CD14-positive monocyte (primary cell): ENCODE data around the gene PTPRO. TPM values are rescaled to one million over a fixed set of nuclear protein-coding genes. Genes with fewer than 3 reads are reported as not detected.

Source experiments
- DNase-seq, 3 donors: peaks; one replicate each; pipeline ENCODE4 v3.0.0-alpha.2; 2011 to 2022
- H2AFZ ChIP-seq: 2 replicates; pipeline ENCODE4 v1.6.0; 2012; ENCODE audit warnings: mild to moderate bottlenecking, low read depth, low read length, inconsistent platforms; ENCODE audit not compliant: insufficient read depth, poor library complexity, severe bottlenecking
- H3K27ac ChIP-seq, 2 donors: 1 replicate in 1 of 2; 2 replicates in 1 of 2; pipeline ENCODE4 v1.5.1; 2012 to 2013; ENCODE audit warnings: low read length in 2 of 2, control low read depth in 1 of 2, inconsistent platforms in 1 of 2, low read depth in 1 of 2, mild to moderate bottlenecking in 1 of 2
- H3K27me3 ChIP-seq, 2 donors: one replicate each; pipeline versions ENCODE4 v1.6.0 to v1.6.1; 2011 to 2013; ENCODE audit warnings: low read length in 2 of 2; ENCODE audit not compliant: control insufficient read depth in 2 of 2, insufficient read depth in 2 of 2
- H3K36me3 ChIP-seq, 2 donors: replicated peaks in 1 of 2; 1 replicate in 1 of 2; 2 replicates in 1 of 2; pipeline versions ENCODE4 v1.5.1 to v1.6.1; 2012 to 2013; ENCODE audit warnings: low read length in 2 of 2, control low read depth in 1 of 2, inconsistent platforms in 1 of 2, mild to moderate bottlenecking in 1 of 2; ENCODE audit not compliant: insufficient read depth in 2 of 2, control insufficient read depth in 1 of 2
- H3K4me1 ChIP-seq, 2 donors: 1 replicate in 1 of 2; 2 replicates in 1 of 2; pipeline versions ENCODE4 v1.5.1 to v1.6.1; 2012 to 2013; ENCODE audit warnings: low read length in 2 of 2, control low read depth in 1 of 2, inconsistent platforms in 1 of 2, mild to moderate bottlenecking in 1 of 2, moderate library complexity in 1 of 2; ENCODE audit not compliant: insufficient read depth in 2 of 2, control insufficient read depth in 1 of 2
- H3K4me2 ChIP-seq: replicated peaks from 2 replicates; pipeline ENCODE3; 2012; ENCODE audit warnings: low read length, moderate library complexity, mild to moderate bottlenecking; ENCODE audit not compliant: poor library complexity, severe bottlenecking; ENCODE audit errors: extremely low read depth
- H3K4me3 ChIP-seq, 3 experiments: fragments of 200-600 bp in 1 of 3; sonication (generic) in 1 of 3; replicated peaks in 1 of 3; 1 replicate in 2 of 3; 2 replicates in 1 of 3; pipeline ENCODE4 v1.5.1; 2011 to 2013; ENCODE audit warnings: low read length in 3 of 3, mild to moderate bottlenecking in 3 of 3, control low read depth in 2 of 3, low read depth in 2 of 3, inconsistent platforms in 1 of 3, moderate library complexity in 1 of 3
- H3K79me2 ChIP-seq: 2 replicates; pipeline ENCODE4 v1.6.0; 2012; ENCODE audit warnings: mild to moderate bottlenecking, control low read depth, inconsistent platforms, low read length, moderate library complexity; ENCODE audit not compliant: insufficient read depth
- H3K9ac ChIP-seq: 2 replicates; pipeline ENCODE4 v1.6.0; 2017; ENCODE audit warnings: low read length, mild to moderate bottlenecking; ENCODE audit not compliant: insufficient read depth, poor library complexity, severe bottlenecking
- H3K9me3 ChIP-seq, 2 donors: replicated peaks in 1 of 2; 1 replicate in 1 of 2; 2 replicates in 1 of 2; pipeline versions ENCODE4 v1.5.1 to v1.6.1; 2012 to 2013; ENCODE audit warnings: low read length in 2 of 2, control low read depth in 1 of 2; ENCODE audit not compliant: control insufficient read depth in 1 of 2, insufficient read depth in 1 of 2
- H4K20me1 ChIP-seq: 2 replicates; pipeline ENCODE4 v1.6.0; 2012; ENCODE audit warnings: mild to moderate bottlenecking, low read length, control low read depth, moderate library complexity; ENCODE audit not compliant: insufficient read depth
- H3K27ac Mint-ChIP-seq, 7 donors: one replicate each; pipeline ENCODE4 v1.8.0; 2020; ENCODE audit warnings: mild to moderate bottlenecking in 7 of 7, mixed read lengths in 7 of 7, moderate library complexity in 6 of 7, inconsistent platforms in 2 of 7
- H3K27me3 Mint-ChIP-seq, 3 donors: one replicate each; pipeline ENCODE4 v1.8.0; 2021 to 2022; ENCODE audit warnings: low read depth in 3 of 3, mild to moderate bottlenecking in 3 of 3, mixed read lengths in 3 of 3, moderate library complexity in 3 of 3, inconsistent platforms in 1 of 3
- H3K36me3 Mint-ChIP-seq, 2 donors: one replicate each; pipeline ENCODE4 v1.8.0; 2020; ENCODE audit warnings: mixed read lengths in 2 of 2, inconsistent platforms in 1 of 2, mild to moderate bottlenecking in 1 of 2
- H3K4me1 Mint-ChIP-seq: one replicate; pipeline ENCODE4 v1.8.0; 2020; ENCODE audit warnings: mild to moderate bottlenecking, mixed read lengths
- H3K4me3 Mint-ChIP-seq, 2 donors: one replicate each; pipeline ENCODE4 v1.8.0; 2020; ENCODE audit warnings: mild to moderate bottlenecking in 2 of 2, mixed read lengths in 2 of 2, moderate library complexity in 1 of 2
- H3K9me3 Mint-ChIP-seq, 7 donors: one replicate each; pipeline ENCODE4 v1.8.0; 2020 to 2022; ENCODE audit warnings: mixed read lengths in 7 of 7, mild to moderate bottlenecking in 6 of 7, moderate library complexity in 6 of 7, inconsistent platforms in 2 of 7
- WGBS: methylation state at CpG from one replicate; pipeline ENCODE4 v1.1.5; 2013; ENCODE audit warnings: missing lambda C conversion rate; ENCODE audit not compliant: insufficient coverage; 5-methylcytosine and 5-hydroxymethylcytosine counted together
- intact Hi-C, 2 donors: fragments of 100-400 bp; cut with micrococcal nuclease; formaldehyde crosslinking; loops; one replicate each; pipeline versions ENCODE4 v1.15.0 to v1.15.1; 2023
- polyA plus RNA-seq, 3 donors: library from polyadenylated mRNA; depleted of rRNA in 1 of 3; unstranded in 2 of 3; stranded (reverse) in 1 of 3; fragments of 300-500 nt in 2 of 3; fragments of >200 nt in 1 of 3; fragmentation: Illumina TruSeq in 2 of 3; gene quantifications; 1 replicate in 2 of 3; 2 replicates in 1 of 3; pipeline ENCODE4 v1.2.3, GENCODE V29; 2012 to 2021
- TF ChIP-seq, protein P1 (sequence below): fragments of 200-600 bp; IDR thresholded peaks from one replicate; pipeline ENCODE4 v1.8.0; 2022; ENCODE audit warnings: antibody characterized with exemption, mild to moderate bottlenecking

PTPRO gene
- polyA plus RNA-seq, 3 donors: 3.1 to 12.0 (median 4.7) TPM

DNA sequence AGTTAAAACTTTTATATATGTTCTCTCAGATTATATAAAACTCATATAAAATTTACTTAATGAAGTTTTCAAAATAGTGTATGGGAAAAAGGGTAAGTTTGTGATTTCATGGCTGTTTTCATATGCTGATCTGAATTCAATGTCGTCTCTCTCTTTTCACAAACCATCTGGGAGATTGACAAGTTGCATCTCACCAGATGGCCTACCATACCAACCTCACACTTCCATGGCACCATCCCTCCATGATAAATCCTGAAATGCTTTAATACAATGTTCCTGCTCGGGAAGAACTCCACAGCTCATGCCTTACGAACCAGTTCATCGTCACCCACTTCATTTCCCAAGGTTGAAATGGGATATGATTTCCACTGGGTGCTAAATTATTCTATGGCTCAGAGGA, 22.3 kb downstream of the PTPRO start:
- H3K9ac ChIP-seq: no peak overlapping the region
- Mint-ChIP-seq H3K4me1 (no peaks in the 10 kb centered on the region), H3K36me3 (no peaks in the 10 kb centered on the region), H3K27ac (no peak overlapping the region), H3K4me3 (no peak overlapping the region), H3K27me3 (peaks cover 7% of the 10 kb centered on the region in 3 donors), H3K9me3 (peaks cover 0 to 7% (median 3%) of the 10 kb centered on the region in 7 donors)
- H3K27me3 ChIP-seq: peaks cover 0 to 3% of the 10 kb centered on the region in 2 donors
- no peaks in the 10 kb centered on the region for H4K20me1 ChIP-seq
- H3K27ac ChIP-seq: no peak overlapping the region
- no peaks in the 10 kb centered on the region for H3K36me3 ChIP-seq
- no peak overlapping the region for H3K4me3 ChIP-seq
- DNase-seq: no peak
- peaks cover 0 to 5% of the 10 kb centered on the region in 2 donors for H3K9me3 ChIP-seq
- H3K4me1 ChIP-seq: no peaks in the 10 kb centered on the region
- intact Hi-C loops: no loop called here
- no peak overlapping the region for H3K4me2 ChIP-seq
- H2AFZ ChIP-seq: no peak overlapping the region
- TF ChIP-seq, protein P1, sequence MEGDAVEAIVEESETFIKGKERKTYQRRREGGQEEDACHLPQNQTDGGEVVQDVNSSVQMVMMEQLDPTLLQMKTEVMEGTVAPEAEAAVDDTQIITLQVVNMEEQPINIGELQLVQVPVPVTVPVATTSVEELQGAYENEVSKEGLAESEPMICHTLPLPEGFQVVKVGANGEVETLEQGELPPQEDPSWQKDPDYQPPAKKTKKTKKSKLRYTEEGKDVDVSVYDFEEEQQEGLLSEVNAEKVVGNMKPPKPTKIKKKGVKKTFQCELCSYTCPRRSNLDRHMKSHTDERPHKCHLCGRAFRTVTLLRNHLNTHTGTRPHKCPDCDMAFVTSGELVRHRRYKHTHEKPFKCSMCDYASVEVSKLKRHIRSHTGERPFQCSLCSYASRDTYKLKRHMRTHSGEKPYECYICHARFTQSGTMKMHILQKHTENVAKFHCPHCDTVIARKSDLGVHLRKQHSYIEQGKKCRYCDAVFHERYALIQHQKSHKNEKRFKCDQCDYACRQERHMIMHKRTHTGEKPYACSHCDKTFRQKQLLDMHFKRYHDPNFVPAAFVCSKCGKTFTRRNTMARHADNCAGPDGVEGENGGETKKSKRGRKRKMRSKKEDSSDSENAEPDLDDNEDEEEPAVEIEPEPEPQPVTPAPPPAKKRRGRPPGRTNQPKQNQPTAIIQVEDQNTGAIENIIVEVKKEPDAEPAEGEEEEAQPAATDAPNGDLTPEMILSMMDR: no peak
- H3K79me2 ChIP-seq: no peaks in the 10 kb centered on the region
- WGBS: no CpG with 5 or more reads among the region's 4 CpGs

DNA sequence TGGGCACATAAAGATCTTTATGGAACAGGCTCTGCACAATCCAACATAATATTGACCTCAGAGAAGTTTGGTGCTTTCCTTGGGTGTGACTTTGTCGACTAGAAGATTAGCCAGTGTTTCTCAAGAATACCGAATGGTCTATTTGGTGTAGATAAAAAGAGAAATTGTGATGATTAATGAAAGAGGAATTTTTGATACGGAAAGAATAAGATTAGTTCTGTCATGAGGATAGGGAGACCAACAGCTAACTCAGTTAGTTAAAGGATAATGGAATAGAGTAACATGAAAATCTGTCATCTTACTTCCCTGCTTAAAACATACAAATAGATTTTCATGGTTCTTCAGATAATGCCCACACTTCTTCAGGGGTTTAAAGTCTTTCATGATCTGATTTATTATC, 24.2 kb downstream of the PTPRO start:
- peaks cover 0 to 7% (median 2%) of the 10 kb centered on the region in 7 donors for H3K9me3 Mint-ChIP-seq
- Histone ChIP-seq H3K9me3 (peaks cover 0 to 5% of the 10 kb centered on the region in 2 donors), H3K9ac (no peak overlapping the region), H3K27ac (no peak overlapping the region), H2AFZ (no peak overlapping the region), H3K79me2 (no peaks in the 10 kb centered on the region), H4K20me1 (no peaks in the 10 kb centered on the region), H3K4me1 (no peaks in the 10 kb centered on the region), H3K36me3 (no peaks in the 10 kb centered on the region), H3K4me2 (no peak overlapping the region), H3K27me3 (no peaks in the 10 kb centered on the region), H3K4me3 (no peak overlapping the region)
- peaks cover 5 to 6% (median 5%) of the 10 kb centered on the region in 3 donors for H3K27me3 Mint-ChIP-seq
- no peaks in the 10 kb centered on the region for H3K36me3 Mint-ChIP-seq
- no peak for DNase-seq
- H3K27ac Mint-ChIP-seq: no peak overlapping the region
- intact Hi-C loops: no loop called here
- WGBS: no CpG with 5 or more reads among the region's 3 CpGs
- no peak overlapping the region for H3K4me3 Mint-ChIP-seq
- H3K4me1 Mint-ChIP-seq: no peaks in the 10 kb centered on the region
- TF ChIP-seq, protein P1: no peak
